H9 (cell line): ENCODE data around the gene XBP1. TPM values are rescaled to one million over a fixed set of nuclear protein-coding genes. Genes with fewer than 3 reads are reported as not detected.

Experiments used
- DNase-seq: peaks from one replicate; pipeline ENCODE4 v3.0.0-alpha.2; 2017
- H2AFZ ChIP-seq: one replicate; pipeline ENCODE4 v1.6.1; 2013; ENCODE audit warnings: mild to moderate bottlenecking, low read length, control low read depth, moderate library complexity
- H2AK5ac ChIP-seq: 2 replicates; pipeline ENCODE4 v1.6.1; 2013; ENCODE audit warnings: low read length, control low read depth, mixed read lengths; ENCODE audit not compliant: insufficient read length
- H2BK120ac ChIP-seq: one replicate; pipeline ENCODE4 v1.6.1; 2013; ENCODE audit warnings: low read depth, mild to moderate bottlenecking, low read length, control low read depth, inconsistent platforms; ENCODE audit not compliant: poor library complexity, severe bottlenecking
- H2BK12ac ChIP-seq: 2 replicates; pipeline ENCODE4 v1.6.1; 2013; ENCODE audit warnings: low read length, control low read depth, mixed read lengths, low read depth; ENCODE audit not compliant: insufficient read length
- H2BK15ac ChIP-seq: 2 replicates; pipeline ENCODE4 v1.6.1; 2013; ENCODE audit warnings: low read depth, low read length, control low read depth
- H2BK20ac ChIP-seq: one replicate; pipeline ENCODE4 v1.6.1; 2013; ENCODE audit warnings: low read depth, mild to moderate bottlenecking, low read length, control low read depth, inconsistent platforms; ENCODE audit not compliant: poor library complexity, severe bottlenecking
- H2BK5ac ChIP-seq: 2 replicates; pipeline ENCODE4 v1.6.1; 2013; ENCODE audit warnings: low read length, control low read depth, mixed read lengths; ENCODE audit not compliant: insufficient read length
- H3K14ac ChIP-seq: 2 replicates; pipeline ENCODE4 v1.6.1; 2013; ENCODE audit warnings: low read length, control low read depth; ENCODE audit not compliant: insufficient read depth
- H3K18ac ChIP-seq: 2 replicates; pipeline ENCODE4 v1.6.1; 2013; ENCODE audit warnings: low read depth, mild to moderate bottlenecking, mixed read lengths, low read length, control low read depth; ENCODE audit not compliant: insufficient read length
- H3K23ac ChIP-seq: 2 replicates; pipeline ENCODE4 v1.6.1; 2013; ENCODE audit warnings: low read length, control low read depth, mixed read lengths, low read depth; ENCODE audit not compliant: insufficient read length
- H3K23me2 ChIP-seq: 2 replicates; pipeline ENCODE4 v1.6.1; 2013; ENCODE audit warnings: low read depth, mild to moderate bottlenecking, mixed read lengths, low read length, control low read depth; ENCODE audit not compliant: insufficient read length, poor library complexity, severe bottlenecking
- H3K27ac ChIP-seq: 2 replicates; pipeline ENCODE4 v1.5.1; 2013; ENCODE audit warnings: low read length, control low read depth, mixed read lengths, low read depth; ENCODE audit not compliant: insufficient read length
- H3K27me3 ChIP-seq: 2 replicates; pipeline ENCODE4 v1.6.1; 2013; ENCODE audit warnings: low read length, control low read depth, inconsistent platforms; ENCODE audit not compliant: insufficient read depth
- H3K4ac ChIP-seq: 2 replicates; pipeline ENCODE4 v1.6.1; 2013; ENCODE audit warnings: low read depth, mild to moderate bottlenecking, control low read depth, inconsistent platforms, low read length, moderate library complexity
- H3K4me1 ChIP-seq: 2 replicates; pipeline ENCODE4 v1.6.1; 2013; ENCODE audit warnings: low read length, control low read depth, inconsistent platforms; ENCODE audit not compliant: insufficient read depth
- H3K4me2 ChIP-seq: 2 replicates; pipeline ENCODE4 v1.6.1; 2013; ENCODE audit warnings: low read length, control low read depth, mixed read lengths; ENCODE audit not compliant: insufficient read length, insufficient read depth
- H3K56ac ChIP-seq: 2 replicates; pipeline ENCODE4 v1.6.1; 2013; ENCODE audit warnings: low read depth, mild to moderate bottlenecking, mixed read lengths, low read length, control low read depth; ENCODE audit not compliant: insufficient read length
- H3K79me1 ChIP-seq: 2 replicates; pipeline ENCODE4 v1.6.1; 2013; ENCODE audit warnings: low read depth, mild to moderate bottlenecking, moderate library complexity, low read length, control low read depth, inconsistent platforms; ENCODE audit not compliant: insufficient read depth, poor library complexity, severe bottlenecking
- H3K79me2 ChIP-seq: 2 replicates; pipeline ENCODE4 v1.6.1; 2013; ENCODE audit warnings: low read length, control low read depth, inconsistent platforms; ENCODE audit not compliant: insufficient read depth
- H3K9ac ChIP-seq: 2 replicates; pipeline ENCODE4 v1.6.1; 2013; ENCODE audit warnings: low read length, control low read depth, mixed read lengths; ENCODE audit not compliant: insufficient read length; ENCODE audit errors: extremely low read depth
- H3K9me3 ChIP-seq: one replicate; pipeline ENCODE4 v1.6.1; 2013; ENCODE audit warnings: low read depth, low read length, inconsistent platforms; ENCODE audit not compliant: control insufficient read depth
- H3T11ph ChIP-seq: one replicate; pipeline ENCODE4 v1.6.1; 2013; ENCODE audit warnings: mild to moderate bottlenecking, low read length, control low read depth, inconsistent platforms
- H4K20me1 ChIP-seq: one replicate; pipeline ENCODE4 v1.6.1; 2013; ENCODE audit not compliant: control insufficient read depth, insufficient read length, insufficient read depth
- H4K5ac ChIP-seq: 2 replicates; pipeline ENCODE4 v1.6.1; 2013; ENCODE audit warnings: low read depth, mild to moderate bottlenecking, mixed read lengths, low read length, control low read depth; ENCODE audit not compliant: insufficient read length
- H4K8ac ChIP-seq: replicated peaks from 2 replicates; pipeline ENCODE4 v1.6.1; 2013; ENCODE audit warnings: low read length, control low read depth, mixed read lengths, low read depth; ENCODE audit not compliant: insufficient read length
- H4K91ac ChIP-seq: 2 replicates; pipeline ENCODE4 v1.6.1; 2013; ENCODE audit warnings: low read depth, mild to moderate bottlenecking, moderate library complexity, mixed read lengths, low read length, control low read depth; ENCODE audit not compliant: insufficient read length
- H3K27ac Mint-ChIP-seq, 3 experiments: 2 replicates in 2 of 3; 3 replicates in 1 of 3; pipeline ENCODE4 v1.8.0; 2020 to 2021; ENCODE audit warnings: mixed read lengths in 3 of 3, mild to moderate bottlenecking in 1 of 3, moderate library complexity in 1 of 3
- H3K27me3 Mint-ChIP-seq: 2 replicates; pipeline ENCODE4 v1.8.0; 2021; ENCODE audit warnings: low read depth, mild to moderate bottlenecking, moderate library complexity, mixed read lengths
- H3K36me3 Mint-ChIP-seq, 3 experiments: 2 replicates in 2 of 3; 3 replicates in 1 of 3; pipeline ENCODE4 v1.8.0; 2020 to 2021; ENCODE audit warnings: low read depth in 3 of 3, mixed read lengths in 3 of 3; ENCODE audit not compliant: insufficient read depth in 1 of 3
- H3K4me1 Mint-ChIP-seq, 2 experiments: 2 replicates each; pipeline ENCODE4 v1.8.0; 2020; ENCODE audit warnings: mixed read lengths in 2 of 2
- H3K4me3 Mint-ChIP-seq, 2 experiments: 2 replicates in 1 of 2; 3 replicates in 1 of 2; pipeline ENCODE4 v1.8.0; 2020 to 2021; ENCODE audit warnings: mild to moderate bottlenecking in 2 of 2, mixed read lengths in 2 of 2, moderate library complexity in 1 of 2
- H3K9me3 Mint-ChIP-seq, 2 experiments: 2 replicates in 1 of 2; 3 replicates in 1 of 2; pipeline ENCODE4 v1.8.0; 2020; ENCODE audit warnings: mild to moderate bottlenecking in 2 of 2, mixed read lengths in 2 of 2, moderate library complexity in 1 of 2
- WGBS: extraction: QIAGEN DNeasy Blood & Tissue Kit; methylation state at CpG from one replicate; pipeline ENCODE4 v1.1.7; 2013; ENCODE audit warnings: missing lambda C conversion rate, low lambda C conversion rate, mixed read lengths; ENCODE audit not compliant: insufficient read length; ENCODE audit errors: extremely low coverage; 5-methylcytosine and 5-hydroxymethylcytosine counted together
- total RNA-seq: library from RNA; stranded (reverse); gene quantifications from 2 replicates; pipeline ENCODE4 v1.2.1, GENCODE V29; 2021
- TF ChIP-seq, protein P1 (sequence below): fragments of 200-600 bp; sonication (generic); conservative IDR thresholded peaks from 3 replicates; pipeline ENCODE4 v1.8.0; 2021; ENCODE audit warnings: antibody characterized with exemption, mild to moderate bottlenecking

The XBP1 gene
- total RNA-seq, 1 experiment from 2014 or later: 114 TPM

- DNase-seq: no peak
- Histone ChIP-seq H2AK5ac (no peak overlapping the region), H3K79me1 (peaks cover 12% of the 10 kb centered on the region), H3K18ac (no peak overlapping the region), H3K4ac (no peak overlapping the region), H3T11ph (no peak overlapping the region), H2BK12ac (no peak overlapping the region), H2AFZ (no peak overlapping the region), H3K4me1 (no peaks in the 10 kb centered on the region), H4K20me1 (no peaks in the 10 kb centered on the region), H4K91ac (no peak overlapping the region), H3K79me2 (no peaks in the 10 kb centered on the region; the same call in 1 of the 2 replicates), H4K5ac (no peak overlapping the region), H3K9me3 (no peaks in the 10 kb centered on the region), H2BK5ac (no peak overlapping the region), H3K14ac (no peak overlapping the region), H3K4me2 (no peak overlapping the region), H3K23ac (no peak overlapping the region), H2BK20ac (no peak overlapping the region), H2BK15ac (no peak overlapping the region), H3K23me2 (no peaks in the 10 kb centered on the region), H4K8ac (no peak overlapping the region), H3K9ac (no peak overlapping the region), H2BK120ac (no peak overlapping the region), H3K27me3 (no peaks in the 10 kb centered on the region), H3K56ac (no peak overlapping the region), H3K27ac (no peak overlapping the region)
- Mint-ChIP-seq H3K36me3 (peaks cover 28 to 70% (median 62%) of the 10 kb centered on the region in 3 experiments; a peak in 6 of 7 replicates), H3K27ac (no peak overlapping the region), H3K27me3 (no peaks in the 10 kb centered on the region), H3K9me3 (no peaks in the 10 kb centered on the region), H3K4me1 (peaks cover under 1% of the 10 kb centered on the region in 2 experiments; a peak in 1 of 4 replicates), H3K4me3 (no peak overlapping the region)
- TF ChIP-seq, protein P1, sequence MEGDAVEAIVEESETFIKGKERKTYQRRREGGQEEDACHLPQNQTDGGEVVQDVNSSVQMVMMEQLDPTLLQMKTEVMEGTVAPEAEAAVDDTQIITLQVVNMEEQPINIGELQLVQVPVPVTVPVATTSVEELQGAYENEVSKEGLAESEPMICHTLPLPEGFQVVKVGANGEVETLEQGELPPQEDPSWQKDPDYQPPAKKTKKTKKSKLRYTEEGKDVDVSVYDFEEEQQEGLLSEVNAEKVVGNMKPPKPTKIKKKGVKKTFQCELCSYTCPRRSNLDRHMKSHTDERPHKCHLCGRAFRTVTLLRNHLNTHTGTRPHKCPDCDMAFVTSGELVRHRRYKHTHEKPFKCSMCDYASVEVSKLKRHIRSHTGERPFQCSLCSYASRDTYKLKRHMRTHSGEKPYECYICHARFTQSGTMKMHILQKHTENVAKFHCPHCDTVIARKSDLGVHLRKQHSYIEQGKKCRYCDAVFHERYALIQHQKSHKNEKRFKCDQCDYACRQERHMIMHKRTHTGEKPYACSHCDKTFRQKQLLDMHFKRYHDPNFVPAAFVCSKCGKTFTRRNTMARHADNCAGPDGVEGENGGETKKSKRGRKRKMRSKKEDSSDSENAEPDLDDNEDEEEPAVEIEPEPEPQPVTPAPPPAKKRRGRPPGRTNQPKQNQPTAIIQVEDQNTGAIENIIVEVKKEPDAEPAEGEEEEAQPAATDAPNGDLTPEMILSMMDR: no peak
- WGBS: no CpG with 5 or more reads among the region's 5 CpGs
Observed at GRCh38 chr22:28779833-28780232, 20.5 kb downstream of the XBP1 start.
